ENCODE data around the gene MAP3K7.
"Not testable (repeated sequence)": the region's sequence is repeated elsewhere in the genome, so short reads cannot be mapped to it uniquely, and the experiment has no call there.

The MAP3K7 gene

DNA sequence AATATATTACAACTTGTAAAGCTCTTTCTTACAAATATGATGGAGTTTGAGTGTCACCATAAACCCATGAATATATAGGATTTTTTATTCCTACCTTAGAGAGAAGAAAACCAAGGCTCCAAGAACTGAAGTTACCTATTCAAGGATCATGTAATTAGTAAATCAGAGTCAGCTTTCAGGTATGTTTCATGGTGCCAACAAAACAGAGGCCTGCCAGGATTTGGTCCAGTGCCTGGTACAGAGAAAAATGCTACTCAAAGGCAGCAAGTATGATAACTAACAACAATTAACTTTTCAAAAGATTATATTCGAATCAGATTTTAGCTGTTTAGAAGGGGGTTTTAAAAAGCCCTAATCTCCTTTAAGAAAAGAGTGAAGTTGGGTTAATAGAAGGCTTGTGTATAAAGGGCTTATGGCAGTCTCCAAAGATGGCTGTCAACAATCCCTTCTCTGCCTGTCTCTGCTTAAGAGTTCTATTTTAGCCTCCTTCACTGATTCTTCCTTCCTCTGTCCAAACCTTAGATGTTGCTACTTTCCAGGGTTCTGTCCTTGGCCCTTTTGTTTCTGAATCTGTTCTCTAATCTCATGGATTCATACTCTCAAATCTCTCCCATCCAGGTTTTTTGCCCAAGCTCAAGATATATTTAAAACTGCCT lies 7.8 kb downstream of the MAP3K7 start:
- DNase-seq (ENCODE audit: low read depth in 2 of 2, low spot score in 1 of 2), result no peak

DNA sequence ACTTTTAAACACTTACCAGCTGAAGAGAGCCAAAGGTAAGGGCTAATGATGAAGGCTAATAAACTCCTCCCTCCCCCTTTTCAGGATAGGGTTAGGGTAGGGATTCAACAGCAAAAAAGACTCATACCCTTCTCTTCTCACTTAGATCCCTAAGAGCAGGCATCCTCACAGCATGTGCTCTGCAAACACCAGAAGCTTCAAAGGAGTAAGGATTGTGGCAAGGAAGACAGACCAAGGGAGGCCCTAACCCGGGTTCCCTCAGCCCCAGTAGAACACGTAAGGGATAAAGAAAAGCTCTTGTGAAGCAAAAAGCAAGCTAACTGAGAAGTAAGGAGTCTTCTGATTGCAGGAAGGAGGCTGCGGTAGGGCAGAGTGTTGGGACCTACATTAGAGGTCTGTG lies 11.6 kb downstream of the MAP3K7 start:
- no peak for DNase-seq (ENCODE audit: low read depth in 2 of 2, low spot score in 1 of 2)

DNA sequence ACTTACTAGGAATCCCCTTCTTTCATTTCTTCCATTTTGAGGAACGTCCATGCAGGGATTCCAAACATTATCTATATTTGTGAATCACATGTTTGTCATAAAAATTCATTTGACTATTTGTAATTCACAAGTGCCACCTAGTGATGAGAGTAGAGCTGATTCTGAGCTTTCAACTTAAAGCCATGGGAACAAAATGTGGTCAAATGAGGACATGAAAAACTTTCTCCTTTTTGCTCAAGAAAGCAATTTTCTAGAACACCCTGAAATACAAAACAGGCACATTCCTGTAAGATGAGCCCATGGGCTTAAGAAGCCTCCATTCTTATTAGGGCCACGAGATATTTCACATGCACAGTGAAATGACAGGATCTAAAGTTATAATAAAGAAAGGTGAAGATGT lies 12.3 kb downstream of the MAP3K7 start:
- no peak for DNase-seq (ENCODE audit: low read depth in 2 of 2, low spot score in 1 of 2)

DNA sequence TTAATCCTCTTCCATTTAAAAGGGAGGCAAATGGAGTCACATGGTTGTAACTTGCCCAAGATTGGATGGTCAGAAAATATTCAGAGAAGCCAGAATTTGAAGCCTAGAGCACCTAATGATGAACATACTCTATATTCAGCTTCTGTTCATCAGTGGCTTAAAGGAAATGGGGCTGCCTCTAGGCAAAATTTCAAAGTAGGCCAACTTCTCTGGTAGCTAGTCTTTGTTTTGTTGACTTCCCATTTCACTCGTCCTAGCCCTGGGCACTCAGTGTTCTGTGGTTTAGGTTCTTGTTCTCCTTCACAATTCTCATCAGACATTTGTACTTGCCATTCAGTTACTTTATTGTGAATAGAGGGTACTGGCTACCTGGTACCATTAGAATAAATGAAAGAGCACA lies 13.2 kb downstream of the MAP3K7 start:
- DNase-seq (ENCODE audit: low read depth in 2 of 2, low spot score in 1 of 2), result no peak

DNA sequence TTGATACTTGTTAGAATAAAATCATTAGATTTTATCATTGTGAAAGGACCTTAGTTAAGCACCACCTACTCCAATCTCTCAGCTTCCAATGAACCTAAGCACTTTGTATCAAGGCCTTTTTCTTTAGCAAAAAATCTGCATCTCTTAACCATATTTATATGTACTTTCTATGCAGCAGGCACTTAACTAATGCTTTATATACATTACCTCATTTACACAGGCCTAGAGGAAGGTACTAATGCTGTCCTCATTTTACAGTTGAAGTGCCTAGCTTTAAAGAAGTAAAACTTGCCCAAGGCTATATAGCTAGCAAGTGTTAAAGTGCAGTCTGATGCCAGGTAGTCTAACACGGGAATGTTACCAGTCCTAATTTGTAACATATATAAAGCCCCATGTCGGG lies 14.0 kb downstream of the MAP3K7 start:
- no peak for DNase-seq (ENCODE audit: low read depth in 2 of 2, low spot score in 1 of 2)

DNA sequence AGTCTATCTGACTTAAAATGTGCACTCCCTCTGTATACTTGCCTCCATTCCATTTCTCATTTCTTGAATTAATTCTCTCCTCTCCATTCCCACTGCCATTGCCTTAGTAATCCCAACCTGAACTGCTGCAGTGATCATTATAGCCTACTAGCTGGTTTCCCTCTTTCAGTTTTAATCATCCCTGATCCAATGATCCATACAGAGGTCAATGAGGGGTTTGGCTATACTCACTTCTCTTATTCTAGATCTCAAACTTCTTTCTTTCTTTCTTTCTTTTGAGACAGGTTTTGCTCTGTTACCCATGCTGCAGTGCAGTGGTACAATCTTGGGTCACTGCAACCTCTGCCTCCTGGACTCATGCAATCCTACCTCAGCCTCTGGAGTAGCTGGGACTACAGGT lies 17.6 kb downstream of the MAP3K7 start:
- no peak for DNase-seq (ENCODE audit: low read depth in 2 of 2, low spot score in 1 of 2)

DNA sequence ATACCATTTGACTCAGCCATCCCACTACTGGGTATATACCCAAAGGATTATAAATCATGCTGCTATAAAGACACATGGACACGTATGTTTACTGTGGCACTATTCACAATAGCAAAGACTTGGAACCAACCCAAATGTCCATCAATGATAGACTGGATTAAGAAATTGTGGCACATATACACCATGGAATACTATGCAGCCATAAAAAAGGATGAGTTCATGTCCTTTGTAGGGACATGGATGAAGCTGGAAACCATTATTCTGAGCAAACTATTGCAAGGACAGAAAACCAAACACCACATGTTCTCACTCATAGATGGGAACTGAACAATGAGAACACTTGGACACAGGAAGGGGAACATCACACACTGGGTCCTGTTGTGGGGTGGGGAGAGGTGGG lies 19.2 kb downstream of the MAP3K7 start:
- DNase-seq (ENCODE audit: low read depth in 2 of 2, low spot score in 1 of 2), result not testable (repeated sequence)

DNA sequence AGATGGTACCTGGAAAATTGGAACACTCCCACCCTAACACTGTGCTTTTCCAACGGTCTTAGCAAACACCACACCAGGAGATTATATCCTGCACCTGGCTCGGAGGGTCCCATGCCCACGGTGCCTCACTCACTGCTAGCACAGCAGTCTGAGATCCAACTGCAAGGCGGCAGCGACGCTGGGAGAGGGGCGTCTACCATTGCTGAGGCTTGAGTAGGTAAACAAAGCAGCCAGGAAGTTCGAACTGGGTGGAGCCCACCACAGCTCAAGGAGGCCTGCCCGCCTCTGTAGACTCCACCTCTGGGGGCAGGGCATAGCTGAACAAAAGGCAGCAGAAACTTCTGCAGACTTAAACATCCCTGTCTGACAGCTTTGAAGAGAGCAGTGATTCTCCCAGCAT lies 24.5 kb downstream of the MAP3K7 start:
- not testable (repeated sequence) for DNase-seq (ENCODE audit: low read depth in 2 of 2, low spot score in 1 of 2)

DNA sequence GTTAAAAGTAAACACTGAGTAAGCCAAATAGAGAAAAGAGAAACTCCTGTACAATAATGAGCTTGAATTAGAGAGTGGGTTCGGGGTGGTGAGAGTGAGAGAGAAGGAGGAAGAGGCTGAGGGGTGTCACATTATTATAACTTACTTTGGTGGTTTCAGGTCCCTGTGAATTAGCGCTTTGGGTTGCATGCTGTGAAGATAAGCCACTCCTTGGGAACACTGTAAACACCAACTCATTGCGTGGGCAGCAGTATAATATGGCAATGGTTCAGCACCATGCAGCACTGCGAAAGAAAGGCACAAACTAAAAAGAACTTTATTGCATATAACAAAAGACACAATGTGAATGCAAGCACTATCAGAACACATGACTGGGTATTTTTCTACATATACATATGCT lies 26.9 kb downstream of the MAP3K7 start:
- no peak for DNase-seq (ENCODE audit: low read depth in 2 of 2, low spot score in 1 of 2)

DNA sequence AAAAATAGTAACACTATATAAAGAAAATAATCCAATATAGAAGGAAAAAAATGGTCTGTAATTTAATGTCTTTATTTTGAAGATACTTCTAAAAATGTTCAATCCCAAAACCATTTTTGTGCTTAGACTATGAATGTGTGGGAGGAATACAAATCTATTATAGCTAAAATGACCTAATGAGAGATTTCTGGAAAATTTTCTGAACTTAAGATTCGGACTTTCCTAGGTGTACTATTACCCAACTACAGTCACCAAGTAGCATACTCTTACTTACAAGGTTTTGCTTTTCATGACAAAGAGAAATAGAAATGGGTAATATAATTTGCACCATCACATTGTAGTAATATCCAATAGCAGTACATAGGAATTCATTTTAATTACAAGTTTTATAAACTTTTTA lies 29.9 kb downstream of the MAP3K7 start:
- DNase-seq (ENCODE audit: low read depth in 2 of 2, low spot score in 1 of 2), result no peak

DNA sequence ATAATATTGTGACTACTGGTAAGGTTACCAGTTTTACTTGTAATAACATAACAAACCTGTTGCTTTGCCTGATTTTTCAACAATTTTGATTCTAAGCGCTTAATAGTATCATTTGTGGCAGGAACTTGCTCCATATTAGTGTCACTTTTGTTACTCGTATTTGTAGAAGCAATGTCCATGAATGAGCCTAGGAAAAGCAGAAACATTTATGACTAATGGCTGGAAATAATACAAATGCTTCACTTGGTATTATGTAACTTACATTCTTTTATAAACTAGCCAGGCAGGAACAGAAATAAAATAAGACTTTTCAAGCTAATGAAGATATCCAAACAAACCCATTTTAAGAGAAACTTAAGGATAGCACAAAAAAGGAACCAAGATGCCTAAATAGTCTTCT lies 38.9 kb downstream of the MAP3K7 start:
- no peak for DNase-seq (ENCODE audit: low read depth in 2 of 2, low spot score in 1 of 2)

DNA sequence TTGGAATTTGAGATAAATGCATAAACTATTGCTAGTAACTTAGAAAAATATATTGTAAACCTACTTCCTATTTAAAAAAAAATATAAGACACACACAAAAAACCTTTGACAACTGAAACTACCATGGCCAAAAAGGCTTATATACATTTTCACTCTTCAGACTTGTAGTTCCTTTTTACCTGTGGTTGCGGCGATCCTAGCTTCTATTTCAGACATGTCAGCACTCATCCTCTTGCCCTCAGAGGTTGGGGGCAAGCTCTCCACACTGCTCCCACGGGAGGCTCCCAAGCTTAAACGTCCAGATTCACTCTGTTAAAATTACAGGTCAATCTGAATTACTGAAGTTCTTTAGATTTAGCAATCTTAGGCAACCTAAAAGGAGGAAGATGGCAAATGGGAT lies 39.8 kb downstream of the MAP3K7 start:
- DNase-seq (ENCODE audit: low read depth in 2 of 2, low spot score in 1 of 2), result no peak

DNA sequence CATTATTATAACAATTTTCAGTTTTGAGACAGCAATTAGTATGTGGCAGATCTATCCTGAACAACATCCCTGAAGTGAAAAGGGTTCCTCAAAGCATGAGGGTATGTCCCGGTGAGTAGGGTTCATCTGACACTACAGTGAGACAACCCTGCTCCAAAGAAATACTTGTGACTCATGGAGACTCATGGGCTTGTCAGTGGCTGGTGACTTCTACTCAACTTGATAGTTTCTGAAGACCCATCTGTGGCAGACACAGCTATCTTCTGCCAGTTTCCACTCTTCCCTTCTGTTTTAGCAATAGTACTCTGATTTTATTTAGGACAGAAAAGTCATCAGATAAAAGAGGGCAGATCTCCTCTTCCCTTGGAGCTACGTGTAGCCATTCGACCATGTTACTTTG lies 41.4 kb downstream of the MAP3K7 start:
- no peak for DNase-seq (ENCODE audit: low read depth in 2 of 2, low spot score in 1 of 2)

DNA sequence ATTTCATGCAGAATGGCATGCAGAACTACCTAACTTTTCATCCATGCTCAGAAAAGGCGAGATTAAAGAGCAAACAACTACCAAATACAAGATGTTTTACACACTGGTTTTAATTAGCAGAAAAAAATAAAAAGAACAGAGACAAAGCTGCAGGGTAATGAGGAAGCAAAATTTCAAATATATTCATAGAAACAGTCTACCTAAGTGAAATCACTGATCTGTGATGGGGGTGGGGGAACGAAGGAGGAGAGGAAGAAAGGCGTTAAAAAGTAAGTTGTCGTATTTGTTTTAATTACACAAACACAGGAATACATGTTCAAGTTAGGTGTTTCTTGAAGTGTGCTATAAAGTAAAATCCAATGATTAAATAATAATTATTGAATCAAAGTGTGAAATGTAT lies 42.1 kb downstream of the MAP3K7 start:
- DNase-seq (ENCODE audit: low read depth in 2 of 2, low spot score in 1 of 2), result no peak

DNA sequence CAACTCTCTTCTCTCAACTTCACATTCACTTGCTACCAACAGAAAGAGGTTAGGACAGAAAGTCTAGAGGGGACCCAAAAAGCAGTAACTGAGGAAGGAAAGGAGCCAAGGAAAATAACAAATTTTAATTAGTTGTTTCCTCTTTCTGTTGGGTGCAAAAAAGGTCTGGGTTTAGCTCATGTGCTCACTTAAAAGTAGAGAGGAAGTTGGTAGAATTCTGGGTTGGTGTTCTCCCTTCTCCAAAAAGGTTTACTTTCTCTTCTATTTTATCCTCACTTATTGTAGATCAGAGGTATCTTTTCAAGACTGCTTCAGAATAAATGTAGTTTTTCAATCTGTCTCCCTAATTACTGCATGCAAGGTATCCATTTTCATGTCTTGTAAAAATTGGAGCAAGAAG lies 42.8 kb downstream of the MAP3K7 start:
- no peak for DNase-seq (ENCODE audit: low read depth in 2 of 2, low spot score in 1 of 2)

DNA sequence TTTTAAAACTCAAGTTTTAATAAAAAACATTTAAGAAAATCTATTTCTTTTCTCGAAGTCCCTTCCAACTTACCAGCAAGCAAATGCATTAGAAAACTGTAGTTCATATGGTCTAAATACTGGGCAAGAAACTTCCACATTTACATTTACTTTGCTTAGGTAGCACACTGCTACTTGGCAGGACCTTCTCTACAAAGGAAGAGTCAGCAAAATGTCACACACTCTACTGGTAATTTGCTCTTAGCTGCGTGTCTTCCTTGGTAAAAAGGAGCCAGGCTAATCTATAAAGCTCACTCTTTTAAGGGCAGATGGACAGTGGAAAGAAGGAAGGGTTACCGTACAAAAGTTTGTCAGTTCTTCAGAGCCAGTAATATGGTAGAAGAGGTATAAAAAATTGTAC lies 45.7 kb downstream of the MAP3K7 start:
- DNase-seq (ENCODE audit: low read depth in 2 of 2, low spot score in 1 of 2), result no peak

DNA sequence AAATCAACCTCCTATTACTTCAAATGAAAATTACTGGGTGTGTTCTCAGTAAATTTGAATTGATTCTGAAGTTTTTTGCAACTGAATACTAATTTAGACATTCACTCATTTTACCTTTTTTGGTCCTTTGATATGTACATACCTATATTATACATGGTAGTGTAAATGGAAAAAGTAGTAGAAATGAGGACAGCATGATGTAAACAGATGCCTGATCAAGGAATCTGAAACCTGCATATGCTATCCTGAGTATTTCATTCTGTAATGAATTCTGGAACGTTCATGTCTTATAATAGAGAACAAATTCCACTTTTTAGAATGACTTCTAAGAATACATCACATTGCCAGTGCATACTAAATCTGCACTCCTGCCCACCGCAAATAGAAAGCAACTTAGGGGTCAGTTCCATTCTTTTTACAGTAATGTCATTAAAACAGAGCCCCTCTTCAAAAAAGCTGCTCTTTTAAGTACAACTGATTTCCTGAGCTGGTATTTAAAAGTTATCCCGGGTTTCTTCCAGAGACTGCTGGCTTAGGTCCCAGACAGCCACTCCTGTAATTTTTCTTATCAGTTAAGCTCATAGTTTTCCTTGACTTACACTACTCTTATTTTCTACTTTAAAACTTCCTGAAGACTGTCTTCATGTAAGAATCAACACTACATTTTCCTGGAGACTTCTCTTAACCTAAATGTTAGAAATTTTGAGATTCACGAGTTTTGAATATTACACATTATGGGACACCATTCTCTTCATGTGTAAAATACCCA lies 48.4 kb downstream of the MAP3K7 start:
- DNase-seq (ENCODE audit: low read depth in 2 of 2, low spot score in 1 of 2), result no peak

DNA sequence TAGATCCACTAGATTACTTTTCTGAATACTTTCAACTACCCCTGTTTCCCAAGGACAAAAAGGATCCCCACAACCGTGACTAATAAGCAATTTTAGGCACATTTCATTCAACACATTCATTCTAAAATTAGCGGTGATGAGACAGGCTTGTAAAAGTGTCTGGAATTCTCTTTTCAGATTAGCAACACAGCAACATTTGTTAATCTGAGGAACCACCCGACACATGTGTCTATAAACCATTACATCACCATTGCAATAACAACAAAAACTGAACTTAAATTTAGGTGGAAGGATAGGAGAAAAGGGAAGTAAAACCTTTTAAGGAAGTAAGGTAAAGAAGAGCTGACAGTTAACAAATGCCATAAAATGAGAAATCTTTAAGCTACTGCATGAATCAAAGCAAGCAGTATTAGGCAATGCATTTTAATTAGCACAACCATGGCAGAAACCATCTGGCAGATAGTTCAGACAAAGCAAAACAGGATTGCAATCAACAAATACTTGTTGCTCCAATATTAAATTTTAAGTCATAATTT lies 49.1 kb downstream of the MAP3K7 start:
- no peak for DNase-seq (ENCODE audit: low read depth in 2 of 2, low spot score in 1 of 2)

DNA sequence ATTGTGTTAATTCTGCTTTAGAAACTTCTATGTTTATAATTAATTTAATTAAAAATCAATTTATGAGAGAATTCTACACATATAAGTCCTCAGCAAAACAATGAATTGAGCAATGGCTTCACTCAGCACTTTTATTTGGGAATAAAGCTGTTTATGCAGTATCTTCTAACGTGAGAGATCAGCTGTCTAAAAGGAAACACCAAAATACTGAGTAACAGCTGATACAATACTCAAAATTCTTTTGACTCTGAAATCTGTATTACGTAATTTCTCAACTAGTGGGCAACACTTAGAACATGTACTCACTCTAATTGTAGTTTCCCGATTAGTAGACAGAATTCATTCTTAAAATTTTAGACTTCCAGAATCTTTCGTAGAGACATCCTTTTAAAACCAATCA lies 49.8 kb downstream of the MAP3K7 start:
- no peak for DNase-seq (ENCODE audit: low read depth in 2 of 2, low spot score in 1 of 2)

DNA sequence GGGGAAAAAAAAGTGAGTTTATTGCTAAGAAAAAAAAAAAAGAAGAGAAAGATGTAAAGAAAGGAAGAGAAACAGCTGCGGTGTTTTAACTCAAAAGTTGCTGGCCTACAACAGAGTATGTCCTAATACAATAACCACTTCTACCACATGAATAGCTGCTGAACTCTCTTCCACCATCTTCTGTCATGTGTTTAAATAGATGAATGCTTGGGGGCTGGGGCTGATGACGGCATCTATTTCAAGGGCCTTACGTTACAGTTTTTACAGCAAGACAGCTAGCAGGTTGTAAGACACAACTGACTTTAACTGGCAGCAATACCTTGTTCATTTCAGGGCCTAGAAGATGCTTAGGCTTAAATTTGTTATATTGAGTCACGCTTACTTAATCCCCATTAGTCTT lies 50.4 kb downstream of the MAP3K7 start:
- DNase-seq (ENCODE audit: low read depth in 2 of 2, low spot score in 1 of 2), result no peak

DNA sequence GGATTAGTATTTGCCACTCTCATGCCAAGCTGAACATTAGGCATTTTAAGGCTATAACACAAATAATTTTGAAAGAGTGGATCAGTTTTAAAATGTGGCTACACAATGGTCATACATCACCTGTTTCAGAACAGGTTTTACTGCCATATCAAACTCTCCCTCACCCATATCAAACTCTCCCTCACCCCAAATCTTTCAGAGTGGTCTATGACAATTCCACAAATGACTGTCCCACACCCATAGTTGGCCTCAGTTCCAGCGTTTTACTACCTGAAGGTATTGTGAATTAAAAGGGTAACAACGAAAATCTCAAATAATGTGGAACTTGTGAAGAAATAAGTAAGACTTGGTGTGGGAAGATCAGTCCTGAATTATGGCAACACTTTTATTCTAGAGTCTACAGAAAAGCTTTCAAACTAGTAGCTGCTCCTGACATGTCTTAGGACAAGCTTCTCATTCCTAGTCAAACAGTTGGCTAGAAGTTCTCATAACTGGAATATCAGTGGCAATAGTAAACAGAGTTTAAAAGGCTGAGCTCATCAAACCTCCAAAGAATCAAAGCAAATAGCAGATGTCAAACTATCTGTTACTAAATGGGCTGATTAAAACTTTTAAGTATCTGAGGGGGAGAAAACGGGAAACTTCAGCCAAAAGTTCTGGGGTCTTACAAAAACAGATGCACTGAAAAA lies 52.4 kb downstream of the MAP3K7 start:
- no peak for DNase-seq (ENCODE audit: low read depth in 2 of 2, low spot score in 1 of 2)

DNA sequence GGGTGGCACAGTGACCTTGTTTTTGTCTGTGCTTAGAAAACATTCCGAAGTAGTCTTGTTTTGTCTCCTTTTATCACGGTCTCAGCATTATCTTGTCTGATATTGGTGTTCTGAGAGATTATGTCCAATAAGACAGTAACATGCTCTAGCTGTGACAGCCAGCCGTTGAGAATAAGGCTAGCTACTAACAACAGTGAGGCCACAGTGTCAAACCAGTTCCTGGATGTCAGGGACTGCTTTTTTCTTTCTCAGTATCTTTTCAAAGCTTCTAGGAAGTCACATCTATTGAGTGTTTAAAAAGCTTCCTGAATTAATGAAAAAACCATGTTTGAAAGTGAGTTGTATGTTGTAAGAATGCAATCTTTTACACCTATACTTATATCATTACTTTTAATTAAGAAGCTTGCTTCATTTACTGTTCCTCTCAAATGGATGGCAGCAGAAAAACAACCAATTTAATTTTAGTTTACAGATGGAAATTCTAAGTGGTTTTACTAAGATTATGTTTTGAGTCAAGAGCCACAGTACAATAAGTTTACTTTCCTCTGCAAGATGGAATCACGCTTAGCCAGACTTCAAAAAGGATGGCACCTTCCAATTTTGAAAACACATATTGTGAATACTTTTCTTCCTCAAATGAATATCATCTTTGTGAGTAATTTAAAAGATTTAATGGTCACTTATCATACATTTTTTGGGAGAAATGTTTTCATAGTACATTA lies 53.1 kb downstream of the MAP3K7 start:
- no peak for DNase-seq (ENCODE audit: low read depth in 2 of 2, low spot score in 1 of 2)

Measured in stimulated activated CD8-positive, alpha-beta memory T cell treated with anti-CD3 and anti-CD28 coated beads, Interleukin-4, amount 100 ng/mL, for 4 hours (primary cell).